CD4-positive, alpha-beta memory T cell (primary cell): ENCODE results near the gene BMP7. TPM values are rescaled to one million over a fixed set of nuclear protein-coding genes. Genes with fewer than 3 reads are reported as not detected.

Experiments
- CTCF ChIA-PET: fragments of 350-600 bp; sonication (Branson Sonifier 250); formaldehyde crosslinking; loops from one replicate; lab custom pipeline; 2021; ENCODE audit warnings: inconsistent platforms; ENCODE audit not compliant: partially characterized antibody; lab: Charles Lee
- POLR2A ChIA-PET: fragments of 350-600 bp; sonication (Branson Sonifier 250); formaldehyde crosslinking; loops from one replicate; lab custom pipeline; 2021; ENCODE audit not compliant: partially characterized antibody; lab: Charles Lee
- DNase-seq, 5 donors: peaks; one replicate each; pipeline versions ENCODE4 v3.0.0 to v3.0.0-alpha.2; 2020 to 2022; ENCODE audit warnings: mixed read lengths in 1 of 5
- H3K27ac ChIP-seq: one replicate; pipeline ENCODE4 v1.7.0; 2013; ENCODE audit warnings: low read depth, low read length
- H3K27me3 ChIP-seq: 2 replicates; pipeline ENCODE4 v1.7.0; 2013; ENCODE audit warnings: mild to moderate bottlenecking, low read length, moderate library complexity; ENCODE audit not compliant: insufficient read depth
- H3K36me3 ChIP-seq: 2 replicates; pipeline ENCODE4 v1.7.0; 2013; ENCODE audit warnings: mild to moderate bottlenecking, low read length, moderate library complexity; ENCODE audit not compliant: insufficient read depth
- H3K4me1 ChIP-seq: 2 replicates; pipeline ENCODE4 v1.7.0; 2013; ENCODE audit warnings: mild to moderate bottlenecking, low read length, moderate library complexity; ENCODE audit not compliant: insufficient read depth
- H3K4me3 ChIP-seq, 2 donors: one replicate each; pipeline ENCODE4 v1.7.0; 2013; ENCODE audit warnings: low read length in 2 of 2, mild to moderate bottlenecking in 1 of 2
- H3K9me3 ChIP-seq, 2 donors: one replicate each; pipeline ENCODE4 v1.7.0; 2013; ENCODE audit warnings: low read length in 2 of 2, control low read depth in 1 of 2; ENCODE audit not compliant: control insufficient read depth in 1 of 2
- H3K27ac Mint-ChIP-seq, 7 donors: one replicate each; pipeline ENCODE4 v1.8.0; 2020 to 2021; ENCODE audit warnings: mixed read lengths in 7 of 7, mild to moderate bottlenecking in 6 of 7, inconsistent platforms in 3 of 7, moderate library complexity in 3 of 7
- H3K27me3 Mint-ChIP-seq, 2 donors: one replicate each; pipeline ENCODE4 v1.8.0; 2020 to 2021; ENCODE audit warnings: mixed read lengths in 2 of 2
- H3K36me3 Mint-ChIP-seq, 2 donors: one replicate each; pipeline ENCODE4 v1.8.0; 2020 to 2021; ENCODE audit warnings: mixed read lengths in 2 of 2, inconsistent platforms in 1 of 2, mild to moderate bottlenecking in 1 of 2
- H3K4me1 Mint-ChIP-seq, 4 donors: one replicate each; pipeline ENCODE4 v1.8.0; 2020 to 2021; ENCODE audit warnings: mixed read lengths in 4 of 4, mild to moderate bottlenecking in 1 of 4
- H3K4me3 Mint-ChIP-seq, 8 donors: one replicate each; pipeline ENCODE4 v1.8.0; 2020 to 2021; ENCODE audit warnings: mixed read lengths in 8 of 8, mild to moderate bottlenecking in 7 of 8, moderate library complexity in 6 of 8, inconsistent platforms in 3 of 8
- H3K9me3 Mint-ChIP-seq, 8 donors: one replicate each; pipeline ENCODE4 v1.8.0; 2020 to 2021; ENCODE audit warnings: mixed read lengths in 8 of 8, mild to moderate bottlenecking in 5 of 8, inconsistent platforms in 3 of 8, moderate library complexity in 1 of 8
- intact Hi-C: fragments of 100-400 bp; cut with micrococcal nuclease; formaldehyde crosslinking; loops from one replicate; pipeline ENCODE4 v1.15.1; 2023
- polyA plus RNA-seq, 2 donors: library from polyadenylated mRNA; unstranded; fragments of 300-500 nt; fragmentation: Illumina TruSeq; gene quantifications; one replicate each; pipeline ENCODE4 v1.2.3, GENCODE V29; 2021
- total RNA-seq, 2 experiments: library from RNA; stranded (reverse); gene quantifications; one replicate each; pipeline ENCODE4 v1.2.3, GENCODE V29; 2021

BMP7 gene
- total and polyA plus RNA-seq, 4 experiments from 2014 or later = not detected

DNA sequence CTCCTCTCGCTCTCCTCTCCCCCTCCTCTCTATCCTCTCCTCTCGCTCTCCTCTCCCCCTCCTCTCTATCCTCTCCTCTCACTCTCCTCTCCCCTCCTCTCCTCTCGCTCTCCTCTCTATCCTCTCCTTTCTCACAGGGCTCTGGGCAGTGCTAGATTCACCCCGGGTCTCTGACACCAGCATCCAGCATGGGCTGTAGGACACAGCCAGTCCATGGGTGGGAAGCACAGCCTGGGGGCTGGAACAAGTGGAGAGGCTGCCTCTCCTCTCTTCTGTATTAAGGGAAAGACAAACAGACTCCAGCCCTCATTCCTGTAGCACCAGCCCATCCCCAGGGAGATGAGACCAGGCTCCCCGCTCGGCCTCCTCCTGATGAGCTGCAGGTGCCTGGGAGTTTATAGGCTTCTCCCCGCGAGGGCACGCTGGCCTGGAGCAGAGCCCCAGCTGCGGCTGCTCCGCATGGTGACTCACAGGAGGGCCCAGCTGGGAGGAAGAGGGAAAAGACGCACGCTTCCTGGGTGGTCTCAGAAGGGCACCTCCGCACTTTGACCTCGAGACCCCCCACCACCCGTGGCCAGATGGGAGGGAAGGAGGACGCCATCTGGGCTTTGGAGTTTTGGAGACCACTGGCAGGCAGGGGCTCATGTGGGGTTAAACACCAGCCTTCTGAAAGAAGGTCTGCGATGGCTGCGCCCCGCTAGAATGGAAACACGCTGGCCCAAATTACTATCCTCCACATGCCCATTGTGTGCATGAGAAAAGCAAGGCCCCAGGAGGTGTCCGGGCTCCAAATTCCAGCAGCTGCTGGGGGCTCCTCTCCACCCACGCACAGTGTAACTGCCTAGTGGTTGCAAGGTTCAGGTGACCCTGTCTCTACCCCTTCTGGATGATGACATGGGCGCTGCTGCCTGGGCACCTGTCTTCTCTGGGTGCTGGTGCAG lies 68.0 kb downstream of the BMP7 start:
- POLR2A ChIA-PET = no interaction called here
- CTCF ChIA-PET = interaction anchor here (0.7 kb wide), 1 partner anchor 191 kb away, joined by 3 read pairs; no protein-coding TSS in a partner anchor
- Histone ChIP-seq H3K4me1 (no peaks in the 10 kb centered on the region), H3K9me3 (no peaks in the 10 kb centered on the region), H3K27me3 (no peaks in the 10 kb centered on the region), H3K4me3 (no peak overlapping the region), H3K36me3 (no peaks in the 10 kb centered on the region), H3K27ac (no peak overlapping the region)
- no peak overlapping the region for H3K4me3 Mint-ChIP-seq
- intact Hi-C loops = no loop called here
- peaks cover 0 to 3% of the 10 kb centered on the region in 2 donors for H3K27me3 Mint-ChIP-seq
- H3K4me1 Mint-ChIP-seq = no peaks in the 10 kb centered on the region
- H3K9me3 Mint-ChIP-seq = peaks cover 0 to 2% (median 0%) of the 10 kb centered on the region in 8 donors
- H3K27ac Mint-ChIP-seq = no peak overlapping the region
- no peak for DNase-seq
- H3K36me3 Mint-ChIP-seq = no peaks in the 10 kb centered on the region

DNA sequence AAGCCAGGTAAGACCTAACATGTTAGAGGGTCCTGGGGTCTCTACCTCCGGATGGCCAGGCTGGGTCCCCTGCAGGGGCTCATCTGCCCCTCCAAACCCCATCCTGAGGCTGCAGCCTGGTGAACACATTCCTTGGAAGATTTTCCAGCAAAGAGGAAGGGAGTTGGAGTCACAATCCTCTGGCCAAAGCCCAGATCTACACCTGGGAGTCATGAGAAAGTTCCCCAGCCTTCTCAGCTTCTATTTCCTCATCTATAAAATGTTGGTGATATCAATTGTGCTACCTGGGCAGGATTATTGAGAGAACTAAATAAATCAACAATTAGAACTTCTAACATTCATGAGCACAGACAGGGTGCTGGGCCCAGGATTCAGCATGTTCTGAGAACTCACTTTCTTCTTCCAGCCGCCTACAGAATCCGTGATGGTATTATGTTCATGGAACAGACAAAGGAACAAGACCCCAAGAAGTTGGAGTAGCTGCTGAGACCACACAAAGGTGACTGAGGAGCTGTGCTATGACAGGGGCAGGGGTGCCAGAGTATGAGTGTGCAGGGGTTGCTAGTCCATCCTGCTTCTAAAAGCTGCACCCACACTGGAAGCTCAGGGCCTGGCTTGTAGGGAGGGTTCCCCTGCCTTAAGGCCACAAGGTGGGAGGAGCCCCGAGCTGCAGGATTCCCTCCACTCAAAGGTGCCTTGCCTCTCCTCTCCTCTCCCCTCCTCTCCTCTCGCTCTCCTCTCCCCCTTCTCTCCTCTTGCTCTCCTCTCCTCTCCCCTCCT lies 68.9 kb downstream of the BMP7 start:
- H3K9me3 Mint-ChIP-seq = peaks cover 0 to 2% (median 0%) of the 10 kb centered on the region in 8 donors

DNA sequence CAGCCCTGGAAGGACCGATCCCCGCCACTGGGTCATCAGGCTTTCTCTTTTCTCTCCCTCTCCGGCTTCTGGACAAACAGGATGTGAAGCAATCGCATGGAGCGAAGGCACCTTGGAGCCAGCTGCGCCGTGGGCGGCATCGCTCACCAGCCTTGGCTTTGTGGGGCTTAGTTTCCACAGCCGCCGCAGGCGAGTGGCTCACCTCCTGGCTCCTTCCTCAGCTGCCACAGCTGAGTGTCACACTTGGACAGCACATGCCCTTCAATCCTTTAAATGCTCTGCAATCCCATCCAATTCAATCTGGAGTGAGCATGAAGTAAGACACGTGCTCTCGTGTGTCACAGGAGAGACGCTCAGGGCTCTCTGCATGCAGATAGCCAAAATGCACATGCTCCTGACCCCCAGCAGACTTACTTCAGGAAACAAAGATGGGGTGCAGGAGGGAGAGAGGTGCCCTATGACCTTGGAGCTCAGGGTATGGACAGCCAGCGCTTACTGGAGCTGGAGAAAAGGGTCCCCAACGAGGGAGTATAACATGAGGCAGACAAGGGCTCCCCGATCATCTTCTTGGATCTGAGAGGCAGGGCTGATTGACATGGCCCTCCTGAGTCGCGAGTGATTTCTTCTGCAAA lies 70.9 kb downstream of the BMP7 start:
- H3K9me3 ChIP-seq = no peaks in the 10 kb centered on the region
- H3K36me3 ChIP-seq = no peaks in the 10 kb centered on the region
- H3K36me3 Mint-ChIP-seq = no peaks in the 10 kb centered on the region
- no peak for DNase-seq
- H3K4me3 Mint-ChIP-seq = no peak overlapping the region
- no peaks in the 10 kb centered on the region for H3K4me1 Mint-ChIP-seq
- H3K27ac ChIP-seq = no peak overlapping the region
- H3K9me3 Mint-ChIP-seq = peaks cover 0 to 2% (median 0%) of the 10 kb centered on the region in 8 donors
- ChIA-PET CTCF (no interaction called here), POLR2A (no interaction called here)
- intact Hi-C loops = no loop called here
- peaks cover 0 to 3% of the 10 kb centered on the region in 2 donors for H3K27me3 Mint-ChIP-seq
- H3K27me3 ChIP-seq = no peaks in the 10 kb centered on the region
- no peak overlapping the region for H3K4me3 ChIP-seq
- no peaks in the 10 kb centered on the region for H3K4me1 ChIP-seq
- H3K27ac Mint-ChIP-seq = no peak overlapping the region

More for the DNA sequence above, 68.9 kb downstream of the BMP7 start:
- H3K27me3 Mint-ChIP-seq = peaks cover 0 to 3% of the 10 kb centered on the region in 2 donors
- no peak overlapping the region for H3K4me3 Mint-ChIP-seq
- no peaks in the 10 kb centered on the region for H3K36me3 ChIP-seq
- no peaks in the 10 kb centered on the region for H3K27me3 ChIP-seq
- no peak overlapping the region for H3K27ac Mint-ChIP-seq
- intact Hi-C loops = no loop called here
- no peaks in the 10 kb centered on the region for H3K4me1 ChIP-seq
- no peaks in the 10 kb centered on the region for H3K36me3 Mint-ChIP-seq
- DNase-seq = no peak
- POLR2A ChIA-PET = no interaction called here
- no peaks in the 10 kb centered on the region for H3K4me1 Mint-ChIP-seq
- H3K9me3 ChIP-seq = no peaks in the 10 kb centered on the region
- CTCF ChIA-PET = interaction anchor here (0.7 kb wide), 1 partner anchor 192 kb away, joined by 3 read pairs; no protein-coding TSS in a partner anchor
- no peak overlapping the region for H3K27ac ChIP-seq
- no peak overlapping the region for H3K4me3 ChIP-seq

DNA sequence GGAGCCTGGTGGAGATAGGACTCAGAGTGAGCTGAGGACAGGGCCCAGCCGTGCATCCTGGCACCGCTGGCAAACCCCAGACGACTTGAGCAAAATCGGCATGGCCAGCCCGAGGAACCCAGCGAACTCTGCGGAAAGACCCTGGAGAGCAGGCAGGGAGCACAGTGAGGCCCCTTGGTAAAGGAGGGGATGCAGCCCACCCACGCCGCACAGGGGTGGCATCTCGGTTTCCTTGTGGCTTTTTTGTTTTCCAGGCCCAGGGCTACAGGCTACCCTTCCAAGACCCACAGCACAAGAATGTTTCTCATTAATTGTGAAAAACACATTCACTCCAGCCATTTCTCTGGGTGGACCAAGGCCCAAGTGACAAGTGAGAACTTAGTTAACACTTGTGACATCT lies 71.4 kb downstream of the BMP7 start:
- Mint-ChIP-seq H3K4me1 (no peaks in the 10 kb centered on the region), H3K27ac (no peak overlapping the region), H3K9me3 (peaks cover 0 to 2% (median 0%) of the 10 kb centered on the region in 8 donors), H3K4me3 (no peak overlapping the region), H3K36me3 (no peaks in the 10 kb centered on the region), H3K27me3 (peaks cover 0 to 3% of the 10 kb centered on the region in 2 donors)
- Histone ChIP-seq H3K27me3 (no peaks in the 10 kb centered on the region), H3K27ac (no peak overlapping the region), H3K4me1 (no peaks in the 10 kb centered on the region), H3K36me3 (no peaks in the 10 kb centered on the region), H3K4me3 (no peak overlapping the region), H3K9me3 (no peaks in the 10 kb centered on the region)
- CTCF ChIA-PET = no interaction called here
- DNase-seq = no peak
- POLR2A ChIA-PET = no interaction called here
- intact Hi-C loops = no loop called here

DNA sequence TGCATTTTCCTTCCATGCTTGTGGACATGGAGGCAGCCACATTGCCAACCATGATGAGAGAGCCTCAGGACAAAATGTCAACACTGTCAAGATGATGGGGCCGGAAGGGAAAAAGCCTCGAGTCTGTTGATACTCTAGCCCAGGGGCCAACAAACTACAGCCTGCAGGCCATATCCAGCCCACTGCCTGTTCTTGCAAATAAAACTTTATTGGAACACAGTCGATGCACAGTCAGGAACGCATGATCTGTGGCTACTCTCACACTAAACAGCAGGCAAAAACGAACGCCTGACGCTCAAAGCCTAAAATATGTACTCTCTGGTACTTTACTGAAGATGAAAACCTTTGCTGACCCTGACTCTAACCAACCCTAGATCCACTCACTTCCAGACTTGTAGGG lies 72.3 kb downstream of the BMP7 start:
- intact Hi-C loops = no loop called here
- Histone ChIP-seq H3K36me3 (no peaks in the 10 kb centered on the region), H3K27ac (no peak overlapping the region), H3K4me1 (no peaks in the 10 kb centered on the region), H3K9me3 (no peaks in the 10 kb centered on the region), H3K4me3 (no peak overlapping the region), H3K27me3 (no peaks in the 10 kb centered on the region)
- H3K27ac Mint-ChIP-seq = no peak overlapping the region
- CTCF ChIA-PET = no interaction called here
- peaks cover 0 to 3% of the 10 kb centered on the region in 2 donors for H3K27me3 Mint-ChIP-seq
- POLR2A ChIA-PET = no interaction called here
- H3K4me3 Mint-ChIP-seq = no peak overlapping the region
- H3K4me1 Mint-ChIP-seq = no peaks in the 10 kb centered on the region
- H3K9me3 Mint-ChIP-seq = peaks cover 0 to 2% (median 0%) of the 10 kb centered on the region in 8 donors
- no peak for DNase-seq
- no peaks in the 10 kb centered on the region for H3K36me3 Mint-ChIP-seq

DNA sequence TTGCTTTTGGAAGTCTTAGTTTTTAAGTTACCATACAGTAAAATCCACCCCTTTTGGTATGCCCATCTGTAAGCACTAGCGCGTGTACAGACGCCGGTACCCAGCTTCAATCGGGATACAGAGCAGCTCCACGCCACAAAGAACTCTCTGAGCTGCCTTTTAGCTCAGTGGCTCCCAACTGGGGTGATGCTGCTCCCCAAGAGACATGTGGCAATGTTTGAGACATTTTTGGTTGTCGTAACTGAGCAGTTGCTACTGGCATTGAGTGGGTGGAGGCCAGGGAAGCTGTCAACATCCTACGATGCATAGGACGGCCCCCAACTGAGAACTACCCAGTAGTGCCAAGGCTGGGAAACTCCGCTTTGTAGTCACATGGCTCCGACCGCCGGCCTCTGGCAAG lies 73.3 kb downstream of the BMP7 start:
- Histone ChIP-seq H3K4me3 (no peak overlapping the region), H3K9me3 (no peaks in the 10 kb centered on the region), H3K4me1 (no peaks in the 10 kb centered on the region), H3K27ac (no peak overlapping the region), H3K36me3 (no peaks in the 10 kb centered on the region), H3K27me3 (no peaks in the 10 kb centered on the region)
- Mint-ChIP-seq H3K9me3 (peaks cover 0 to 2% (median 0%) of the 10 kb centered on the region in 8 donors), H3K36me3 (no peaks in the 10 kb centered on the region), H3K27me3 (peaks cover 0 to 2% of the 10 kb centered on the region in 2 donors), H3K27ac (no peak overlapping the region), H3K4me3 (no peak overlapping the region), H3K4me1 (no peaks in the 10 kb centered on the region)
- intact Hi-C loops = no loop called here
- DNase-seq = no peak
- CTCF ChIA-PET = no interaction called here
- POLR2A ChIA-PET = no interaction called here

DNA sequence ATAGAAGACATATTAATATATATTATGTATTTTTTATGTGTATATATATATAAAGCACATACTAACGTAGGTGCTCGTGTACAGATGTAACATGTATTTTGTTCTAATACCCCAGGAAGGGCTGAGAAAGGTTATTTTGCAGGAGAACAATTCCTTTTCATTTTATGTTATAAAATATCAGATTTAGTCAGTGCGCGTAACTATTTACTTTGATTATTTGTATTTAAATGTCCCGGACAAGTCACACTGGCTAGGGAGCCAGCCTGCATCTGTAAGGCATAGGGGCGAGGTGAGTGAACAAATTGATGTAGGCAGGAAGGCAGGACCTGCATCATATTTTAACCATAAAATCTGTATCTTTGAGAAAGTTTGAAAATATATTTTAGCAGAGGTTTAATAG lies 74.1 kb downstream of the BMP7 start:
- intact Hi-C loops = no loop called here
- no peaks in the 10 kb centered on the region for H3K4me1 Mint-ChIP-seq

More for the DNA sequence above, 74.1 kb downstream of the BMP7 start:
- Mint-ChIP-seq H3K9me3 (peaks cover 0 to 2% (median 0%) of the 10 kb centered on the region in 8 donors), H3K27ac (no peak overlapping the region), H3K27me3 (peaks cover 0 to 1% of the 10 kb centered on the region in 2 donors), H3K4me3 (no peak overlapping the region), H3K36me3 (no peaks in the 10 kb centered on the region)
- CTCF ChIA-PET = no interaction called here
- H3K27me3 ChIP-seq = no peaks in the 10 kb centered on the region
- no peak for DNase-seq
- no peaks in the 10 kb centered on the region for H3K9me3 ChIP-seq
- H3K36me3 ChIP-seq = no peaks in the 10 kb centered on the region
- no peak overlapping the region for H3K4me3 ChIP-seq
- no peaks in the 10 kb centered on the region for H3K4me1 ChIP-seq
- POLR2A ChIA-PET = no interaction called here
- H3K27ac ChIP-seq = no peak overlapping the region
